SK-N-SH treated with all-trans-retinoic acid at 6 μM for 48 hours (cell line): Measurements from ENCODE around the gene MPZL2.

Experiments
- ARNTL ChIP-seq: fragments of 450-650 bp; formaldehyde crosslinking; IDR thresholded peaks from 2 replicates; pipeline ENCODE4 v1.5.0; 2020; ENCODE audit warnings: low read depth, mild to moderate bottlenecking, moderate library complexity, borderline replicate concordance
- BACH2 ChIP-seq: fragments of 250-450 bp; sonication (Bioruptor Pico); IDR thresholded peaks from 2 replicates; pipeline ENCODE4 v1.9.0; 2021; ENCODE audit warnings: mild to moderate bottlenecking, borderline replicate concordance
- GLIS3 ChIP-seq: fragments of 250-450 bp; sonication (Bioruptor Pico); IDR thresholded peaks from 2 replicates; pipeline ENCODE4 v1.5.0; 2020; ENCODE audit warnings: mild to moderate bottlenecking, moderate library complexity
- RARB ChIP-seq: fragments of 250-450 bp; sonication (Bioruptor Pico); IDR thresholded peaks from 2 replicates; pipeline ENCODE4 v1.8.0; 2021; ENCODE audit warnings: mild to moderate bottlenecking, moderate library complexity
- SNAI2 ChIP-seq: fragments of 250-450 bp; sonication (Bioruptor Pico); IDR thresholded peaks from 2 replicates; pipeline ENCODE4 v1.5.0; 2020; ENCODE audit warnings: mild to moderate bottlenecking, moderate library complexity
- TOX ChIP-seq: fragments of 250-450 bp; sonication (Bioruptor Pico); IDR thresholded peaks from 2 replicates; pipeline ENCODE4 v1.8.0; 2021; ENCODE audit warnings: mild to moderate bottlenecking, moderate library complexity, borderline replicate concordance
- TSHZ2 ChIP-seq: fragments of 250-450 bp; sonication (Bioruptor Pico); IDR thresholded peaks from 2 replicates; pipeline ENCODE4 v1.5.0; 2020; ENCODE audit warnings: mild to moderate bottlenecking, moderate library complexity
- ZFP3 ChIP-seq: fragments of 250-450 bp; sonication (Bioruptor Pico); IDR thresholded peaks from 2 replicates; pipeline ENCODE4 v1.5.0; 2020; ENCODE audit warnings: mild to moderate bottlenecking, moderate library complexity
- TF ChIP-seq, protein P1 (sequence below): fragments of 250-450 bp; sonication (Bioruptor Pico); IDR thresholded peaks from 2 replicates; pipeline ENCODE4 v1.5.1; 2020; ENCODE audit warnings: low read depth, mild to moderate bottlenecking, moderate library complexity
- TF ChIP-seq, protein P2 (sequence below): fragments of 250-450 bp; sonication (Bioruptor Pico); IDR thresholded peaks from 2 replicates; pipeline ENCODE4 v1.5.1; 2021; ENCODE audit warnings: mild to moderate bottlenecking, moderate library complexity

DNA sequence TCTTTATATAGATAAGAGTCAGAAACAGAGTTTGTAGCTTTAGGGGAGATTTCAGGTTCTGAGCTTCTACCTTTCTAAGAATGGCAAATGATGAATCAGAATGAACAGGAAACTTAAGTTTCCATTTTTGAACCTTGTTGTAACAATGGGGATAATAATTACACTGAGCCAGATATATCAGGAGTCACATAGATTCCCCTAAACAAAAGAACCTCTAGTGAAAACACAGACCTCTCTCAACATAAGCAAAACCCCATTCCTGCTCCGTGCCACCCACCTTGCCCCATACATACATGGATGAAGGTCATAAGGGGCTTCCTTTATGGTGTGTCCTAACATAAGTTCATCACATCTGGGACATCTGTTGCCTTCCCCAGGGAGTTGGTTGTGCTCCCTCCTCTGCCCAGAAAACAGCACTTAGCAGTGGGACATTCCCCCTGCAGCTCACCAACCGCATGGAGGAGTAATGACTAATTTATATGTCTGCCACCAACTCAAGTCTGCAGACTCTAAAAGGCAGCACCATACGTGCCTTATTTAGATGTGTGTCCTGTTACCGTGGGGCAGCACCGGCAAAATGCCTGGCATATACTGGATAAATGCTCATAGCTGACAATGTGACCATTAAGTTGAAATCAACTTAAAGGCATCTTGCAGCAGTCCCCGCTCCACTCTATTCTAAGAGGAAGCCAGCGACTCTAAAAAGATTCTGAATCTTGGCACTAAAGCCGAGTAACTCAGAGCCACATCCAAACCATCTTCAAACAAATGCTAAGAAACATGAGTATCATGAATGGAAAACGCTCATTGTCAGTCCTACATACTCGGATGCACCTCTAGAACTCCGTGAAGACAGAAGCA is 47.2 kb downstream of the MPZL2 start:
- TF ChIP-seq ZFP3 (no peak), TSHZ2 (CRISPR knock-in tag) (no peak), TOX (CRISPR knock-in tag) (no peak), RARB (CRISPR knock-in tag) (no peak), GLIS3 (no peak), SNAI2 (no peak), ARNTL (no peak), BACH2 (CRISPR knock-in tag) (no peak)
- TF ChIP-seq, protein P1, sequence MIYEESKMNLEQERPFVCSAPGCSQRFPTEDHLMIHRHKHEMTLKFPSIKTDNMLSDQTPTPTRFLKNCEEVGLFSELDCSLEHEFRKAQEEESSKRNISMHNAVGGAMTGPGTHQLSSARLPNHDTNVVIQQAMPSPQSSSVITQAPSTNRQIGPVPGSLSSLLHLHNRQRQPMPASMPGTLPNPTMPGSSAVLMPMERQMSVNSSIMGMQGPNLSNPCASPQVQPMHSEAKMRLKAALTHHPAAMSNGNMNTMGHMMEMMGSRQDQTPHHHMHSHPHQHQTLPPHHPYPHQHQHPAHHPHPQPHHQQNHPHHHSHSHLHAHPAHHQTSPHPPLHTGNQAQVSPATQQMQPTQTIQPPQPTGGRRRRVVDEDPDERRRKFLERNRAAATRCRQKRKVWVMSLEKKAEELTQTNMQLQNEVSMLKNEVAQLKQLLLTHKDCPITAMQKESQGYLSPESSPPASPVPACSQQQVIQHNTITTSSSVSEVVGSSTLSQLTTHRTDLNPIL (CRISPR knock-in tag), result no peak
- TF ChIP-seq, protein P2, sequence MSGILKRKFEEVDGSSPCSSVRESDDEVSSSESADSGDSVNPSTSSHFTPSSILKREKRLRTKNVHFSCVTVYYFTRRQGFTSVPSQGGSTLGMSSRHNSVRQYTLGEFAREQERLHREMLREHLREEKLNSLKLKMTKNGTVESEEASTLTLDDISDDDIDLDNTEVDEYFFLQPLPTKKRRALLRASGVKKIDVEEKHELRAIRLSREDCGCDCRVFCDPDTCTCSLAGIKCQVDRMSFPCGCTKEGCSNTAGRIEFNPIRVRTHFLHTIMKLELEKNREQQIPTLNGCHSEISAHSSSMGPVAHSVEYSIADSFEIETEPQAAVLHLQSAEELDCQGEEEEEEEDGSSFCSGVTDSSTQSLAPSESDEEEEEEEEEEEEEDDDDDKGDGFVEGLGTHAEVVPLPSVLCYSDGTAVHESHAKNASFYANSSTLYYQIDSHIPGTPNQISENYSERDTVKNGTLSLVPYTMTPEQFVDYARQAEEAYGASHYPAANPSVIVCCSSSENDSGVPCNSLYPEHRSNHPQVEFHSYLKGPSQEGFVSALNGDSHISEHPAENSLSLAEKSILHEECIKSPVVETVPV (CRISPR knock-in tag), result no peak
